MM.1S (cell line): ENCODE results near the gene PACRG.

Source experiments
- CTCF ChIP-seq: fragments of 300-600 bp; sonication (generic); IDR thresholded peaks from 2 replicates; pipeline ENCODE4 v1.5.1; 2016; ENCODE audit warnings: antibody characterized with exemption, low read length, mixed read lengths
- EZH2 ChIP-seq: fragments of 300-600 bp; sonication (generic); optimal IDR thresholded peaks from 2 replicates; pipeline ENCODE3; 2017; ENCODE audit warnings: low read depth, mild to moderate bottlenecking, antibody characterized with exemption, low read length, mixed read lengths

GRCh38 chr6:163026893-163027292, 299.1 kb downstream of the PACRG start:
- TF ChIP-seq CTCF (no peak), EZH2 (no peak)
